BJ (cell line): ENCODE results near the gene HEATR3. TPM values are rescaled to one million over a fixed set of nuclear protein-coding genes. Genes with fewer than 3 reads are reported as not detected.
A peak's percentile ranks its signal among the peaks of the same experiment; 100 is the strongest.

Source experiments
- CTCF ChIA-PET: fragments of 350-600 bp; formaldehyde crosslinking; extraction: SDS; loops from one replicate; lab custom pipeline; 2021; ENCODE audit warnings: antibody characterized with exemption, inconsistent platforms; lab: Yijun Ruan, JAX
- POLR2A ChIA-PET: fragments of 300-600 bp; sonication (Branson Sonifier 250); formaldehyde crosslinking; extraction: SDS; loops from one replicate; lab custom pipeline; 2021; ENCODE audit warnings: antibody characterized with exemption; lab: Charles Lee
- DNase-seq: peaks from one replicate; pipeline ENCODE4 v3.0.0-alpha.2; 2011; ENCODE audit warnings: low read depth
- H3K27me3 ChIP-seq: 2 replicates; pipeline ENCODE4 v1.6.0; 2011; ENCODE audit warnings: low read length; ENCODE audit not compliant: control insufficient read depth, insufficient read depth
- H3K36me3 ChIP-seq: 2 replicates; pipeline ENCODE4 v1.5.1; 2011; ENCODE audit warnings: low read length; ENCODE audit not compliant: control insufficient read depth, insufficient read depth
- H3K4me3 ChIP-seq: 2 replicates; pipeline ENCODE4 v1.5.1; 2011; ENCODE audit warnings: low read depth, mild to moderate bottlenecking, control low read depth, low read length
- polyA plus RNA-seq: library from polyadenylated mRNA; depleted of rRNA; stranded (reverse); fragments of >200 nt; gene quantifications from 2 replicates; pipeline ENCODE4 v1.2.3, GENCODE V29; 2011
- TF ChIP-seq, protein P1 (sequence below): IDR thresholded peaks from 2 replicates; pipeline ENCODE4 v1.5.1; 2011; ENCODE audit warnings: low read depth, mild to moderate bottlenecking, control low read depth, inconsistent platforms, low read length, moderate library complexity; ENCODE audit not compliant: insufficient read depth

The HEATR3 gene
- polyA plus RNA-seq, 1 experiment, result 13.0 TPM

DNA sequence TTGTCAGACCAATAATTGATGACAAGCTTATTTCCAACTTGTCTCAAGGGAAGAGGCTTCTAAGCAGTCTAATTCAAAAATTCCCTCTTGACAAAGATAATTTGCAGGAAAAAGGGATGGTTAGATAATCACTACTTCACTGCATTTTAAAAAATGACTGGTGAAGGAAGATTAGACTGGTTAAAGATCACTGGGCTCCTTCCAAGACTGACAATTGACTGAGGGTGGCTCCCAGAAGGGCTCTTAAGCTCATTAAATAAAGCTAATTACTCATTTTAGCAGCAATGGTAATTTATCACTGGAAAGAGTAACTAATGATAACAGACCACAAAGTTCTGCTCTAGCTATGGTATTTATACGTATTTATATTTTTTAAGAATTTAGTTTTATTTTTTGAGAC, 4.4 kb upstream of the HEATR3 start:
- Histone ChIP-seq H3K36me3 (no peaks in the 10 kb centered on the region), H3K27me3 (no peaks in the 10 kb centered on the region), H3K4me3 (no peak overlapping the region)
- ChIA-PET CTCF (interaction anchor here (0.7 to 1.8 kb wide), 2 partner anchors 23 to 149 kb away, joined by 3 to 5 read pairs; no protein-coding TSS in a partner anchor), POLR2A (no interaction called here)
- DNase-seq, result no peak
- TF ChIP-seq, protein P1, sequence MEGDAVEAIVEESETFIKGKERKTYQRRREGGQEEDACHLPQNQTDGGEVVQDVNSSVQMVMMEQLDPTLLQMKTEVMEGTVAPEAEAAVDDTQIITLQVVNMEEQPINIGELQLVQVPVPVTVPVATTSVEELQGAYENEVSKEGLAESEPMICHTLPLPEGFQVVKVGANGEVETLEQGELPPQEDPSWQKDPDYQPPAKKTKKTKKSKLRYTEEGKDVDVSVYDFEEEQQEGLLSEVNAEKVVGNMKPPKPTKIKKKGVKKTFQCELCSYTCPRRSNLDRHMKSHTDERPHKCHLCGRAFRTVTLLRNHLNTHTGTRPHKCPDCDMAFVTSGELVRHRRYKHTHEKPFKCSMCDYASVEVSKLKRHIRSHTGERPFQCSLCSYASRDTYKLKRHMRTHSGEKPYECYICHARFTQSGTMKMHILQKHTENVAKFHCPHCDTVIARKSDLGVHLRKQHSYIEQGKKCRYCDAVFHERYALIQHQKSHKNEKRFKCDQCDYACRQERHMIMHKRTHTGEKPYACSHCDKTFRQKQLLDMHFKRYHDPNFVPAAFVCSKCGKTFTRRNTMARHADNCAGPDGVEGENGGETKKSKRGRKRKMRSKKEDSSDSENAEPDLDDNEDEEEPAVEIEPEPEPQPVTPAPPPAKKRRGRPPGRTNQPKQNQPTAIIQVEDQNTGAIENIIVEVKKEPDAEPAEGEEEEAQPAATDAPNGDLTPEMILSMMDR, result no peak

GRCh38 chr16:50065241-50065623, 538 bp upstream of the HEATR3 start:
- no peak for DNase-seq
- POLR2A ChIA-PET, result no interaction called here
- CTCF ChIA-PET, result interaction anchor here (0.6 to 6.7 kb wide), 6 partner anchors 19 to 302 kb away, joined by 3 to 148 read pairs (median 4); partner anchors contain the start of gene CNEP1R1

GRCh38 chr16:50066482-50067289, 916 bp downstream of the HEATR3 start:
- POLR2A ChIA-PET, result no interaction called here

More at GRCh38 chr16:50065241-50065623, 538 bp upstream of the HEATR3 start:
- peak overlapping the region; percentile 98 for H3K4me3 ChIP-seq
- 0 out of 2 replicates have a peak, but pooled peaks cover 1% of the 10 kb centered on the region for H3K36me3 ChIP-seq
- TF ChIP-seq, protein P1, result no peak
- H3K27me3 ChIP-seq, result no peaks in the 10 kb centered on the region

DNA sequence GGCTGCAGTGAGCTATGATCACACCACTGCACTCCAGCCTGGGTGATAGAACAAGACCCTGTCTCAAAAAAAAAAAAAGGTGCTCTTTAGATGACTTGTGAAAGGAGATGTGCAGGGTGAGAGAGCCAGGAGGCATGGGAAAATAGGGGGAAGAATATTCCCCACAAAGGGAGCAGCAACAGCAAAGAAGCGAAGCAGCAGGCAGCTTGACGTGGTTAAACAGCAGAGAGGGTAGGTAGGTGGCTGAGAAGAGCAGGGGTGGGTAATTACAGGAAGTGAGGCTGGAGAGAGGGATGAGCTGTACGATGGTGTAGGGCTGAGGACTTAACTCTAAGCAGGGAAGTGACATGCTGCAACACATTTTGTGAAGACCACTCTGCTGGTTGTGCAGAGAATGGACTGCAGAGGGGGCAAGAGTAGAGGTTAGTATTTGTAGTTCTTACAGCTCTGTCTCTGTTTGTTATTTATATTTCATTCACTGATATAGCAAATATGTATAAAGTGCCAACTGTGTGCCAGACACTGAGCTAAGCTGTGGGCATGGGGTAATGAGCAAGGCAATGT, 1.6 kb downstream of the HEATR3 start:
- no peak for DNase-seq
- TF ChIP-seq, protein P1, result peak; percentile 67
- ChIA-PET POLR2A (interaction anchor here (0.5 kb wide), 1 partner anchor 31 kb away, joined by 19 read pairs; no protein-coding TSS in a partner anchor), CTCF (interaction anchor here (0.6 to 6.7 kb wide), 30 partner anchors 9 to 598 kb away, joined by 3 to 148 read pairs (median 3); partner anchors contain the start of gene CNEP1R1)
- Histone ChIP-seq H3K27me3 (no peaks in the 10 kb centered on the region), H3K4me3 (no peak overlapping the region), H3K36me3 (peaks cover 4% of the 10 kb centered on the region; the same call in 1 of the 2 replicates)

More at GRCh38 chr16:50066482-50067289, 916 bp downstream of the HEATR3 start:
- peaks cover 4% of the 10 kb centered on the region; the same call in 1 of the 2 replicates for H3K36me3 ChIP-seq
- DNase-seq, result no peak
- H3K27me3 ChIP-seq, result no peaks in the 10 kb centered on the region
- peak overlapping the region; percentile 98 for H3K4me3 ChIP-seq
- TF ChIP-seq, protein P1, result no peak
- CTCF ChIA-PET, result interaction anchor here (0.6 to 6.7 kb wide), 27 partner anchors 10 to 599 kb away, joined by 3 to 148 read pairs (median 4); partner anchors contain the start of gene CNEP1R1

DNA sequence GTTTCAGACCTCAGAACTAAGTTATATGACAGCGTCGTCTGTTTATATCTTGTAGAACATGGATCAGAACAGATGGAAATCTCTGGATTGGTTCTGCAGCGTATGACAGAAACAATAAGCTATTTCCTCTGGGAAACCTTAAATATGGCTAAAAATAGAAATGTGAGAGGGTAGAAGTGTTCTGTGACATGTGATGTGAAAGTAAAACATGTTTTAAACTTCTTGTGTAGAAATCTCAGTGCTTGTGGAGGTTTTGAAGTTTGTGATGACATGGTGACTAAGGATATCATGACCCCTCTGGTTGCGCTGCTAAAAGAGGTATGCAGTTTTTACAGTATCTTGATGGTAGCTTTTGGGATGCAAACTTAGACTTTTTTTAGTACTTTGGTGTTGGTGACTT, 2.8 kb downstream of the HEATR3 start:
- Histone ChIP-seq H3K4me3 (no peak overlapping the region), H3K36me3 (peaks cover 4% of the 10 kb centered on the region; the same call in 1 of the 2 replicates), H3K27me3 (no peaks in the 10 kb centered on the region)
- TF ChIP-seq, protein P1, result no peak
- ChIA-PET CTCF (interaction anchor here (1.0 to 6.7 kb wide), 11 partner anchors 10 to 595 kb away, joined by 3 to 148 read pairs (median 3); partner anchors contain the start of gene CNEP1R1), POLR2A (interaction anchor here (1.0 kb wide), 1 partner anchor 10 kb away, joined by 3 read pairs; no protein-coding TSS in a partner anchor)
- DNase-seq, result no peak
